Sciatic nerve (tissue), 2 donors: ENCODE data around the gene SLC44A5. TPM values are rescaled to one million over a fixed set of nuclear protein-coding genes. Genes with fewer than 3 reads are reported as not detected.
"Not testable (repeated sequence)": the region's sequence is repeated elsewhere in the genome, so short reads cannot be mapped to it uniquely, and the experiment has no call there.

Experiments used
- ATAC-seq: fragments of 200-7000 bp; cut with Tn5 transposase; one replicate; pipeline ENCODE4 v1.9.1; 2020; ENCODE audit warnings: mild to moderate bottlenecking, moderate library complexity
- DNase-seq: peaks from one replicate; pipeline ENCODE4 v3.0.0-alpha.2; 2020; ENCODE audit warnings: low spot score
- intact Hi-C: fragments of 100-400 bp; cut with DNase I; formaldehyde crosslinking; loops from one replicate; pipeline ENCODE4 v1.14.2; 2022
- total RNA-seq: library from RNA; stranded (reverse); fragmentation: NEBNext Ultra II Directional; extraction: Animal tissue kit (Norgen Biotek cat#: 25700); gene quantifications from one replicate; pipeline ENCODE4 v1.2.1, GENCODE V29; 2021
- donor health status: DM: no; HTN: no; CAD: no.
- donor health status: DM: no; HTN: no; CAD: no.

The SLC44A5 gene
- total RNA-seq, 1 donor from 2014 or later: 0.31 TPM

DNA sequence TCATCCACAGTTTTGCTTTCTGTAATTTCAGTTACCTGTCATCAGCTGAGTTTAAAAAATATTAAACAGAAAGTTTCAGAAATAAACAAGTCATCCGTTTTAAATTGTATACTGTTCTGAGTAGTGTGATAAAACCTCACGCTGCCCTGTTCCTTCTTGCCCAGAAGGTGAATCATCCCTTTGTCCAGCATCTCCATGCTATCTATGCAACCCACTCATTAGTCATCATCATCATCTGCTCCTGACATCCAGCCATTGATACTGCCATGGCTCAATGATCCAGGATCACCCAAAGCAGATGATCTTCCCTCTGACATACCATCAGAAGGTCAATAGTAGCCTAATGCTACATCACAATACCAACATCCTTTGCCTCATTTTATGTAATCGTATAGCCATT lies 198.3 kb downstream of the SLC44A5 start:
- no peak for DNase-seq
- no peak for ATAC-seq
- intact Hi-C loops: no loop called here

GRCh38 chr1:75404681-75405080 lies 206.2 kb downstream of the SLC44A5 start:
- DNase-seq, ATAC-seq, intact Hi-C loops: not testable (repeated sequence)

DNA sequence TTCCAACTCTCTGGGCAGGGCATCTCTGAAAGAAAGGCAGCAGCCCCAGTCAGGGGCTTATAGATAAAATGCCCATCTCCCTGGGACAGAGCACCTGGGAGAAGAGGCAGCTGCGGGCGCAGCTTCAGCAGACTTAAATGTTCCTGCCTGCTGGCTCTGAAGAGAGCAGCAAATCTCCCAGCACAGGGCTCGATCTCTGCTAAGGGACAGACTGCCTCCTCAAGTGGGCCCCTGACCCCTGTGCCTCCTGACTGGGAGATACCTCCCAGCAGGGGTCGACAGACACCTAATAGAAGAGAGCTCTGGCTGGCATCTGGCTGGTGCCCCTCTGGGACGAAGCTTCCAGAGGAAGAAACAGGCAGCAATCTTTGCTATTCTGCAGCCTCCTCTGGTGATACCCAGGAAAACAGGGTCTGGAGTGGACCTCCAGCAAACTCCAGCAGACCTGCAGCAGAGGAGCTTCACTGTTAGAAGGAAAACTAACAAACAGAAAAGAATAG lies 207.7 kb downstream of the SLC44A5 start:
- ATAC-seq, intact Hi-C loops, DNase-seq: not testable (repeated sequence)

DNA sequence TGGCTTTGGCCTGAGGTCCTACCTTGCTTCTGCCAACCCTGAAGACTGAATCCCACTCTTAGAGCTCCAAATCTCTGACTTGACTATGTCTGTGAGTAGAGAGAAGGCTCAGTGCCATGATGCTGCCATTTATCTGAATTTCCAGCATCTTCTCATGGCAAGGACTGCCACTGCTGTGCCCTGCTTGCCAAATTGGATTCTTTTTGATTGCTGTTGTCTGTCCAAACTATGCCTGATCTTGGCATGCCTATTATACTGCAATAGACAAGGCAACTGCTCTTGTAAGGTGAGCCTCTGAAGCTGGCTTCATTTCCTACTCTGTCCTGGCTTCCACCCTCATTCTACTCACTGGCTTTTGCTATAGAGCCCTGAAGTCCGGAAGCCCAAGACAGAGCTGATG lies 210.2 kb downstream of the SLC44A5 start:
- intact Hi-C loops: no loop called here
- no peak for DNase-seq
- no peak for ATAC-seq

DNA sequence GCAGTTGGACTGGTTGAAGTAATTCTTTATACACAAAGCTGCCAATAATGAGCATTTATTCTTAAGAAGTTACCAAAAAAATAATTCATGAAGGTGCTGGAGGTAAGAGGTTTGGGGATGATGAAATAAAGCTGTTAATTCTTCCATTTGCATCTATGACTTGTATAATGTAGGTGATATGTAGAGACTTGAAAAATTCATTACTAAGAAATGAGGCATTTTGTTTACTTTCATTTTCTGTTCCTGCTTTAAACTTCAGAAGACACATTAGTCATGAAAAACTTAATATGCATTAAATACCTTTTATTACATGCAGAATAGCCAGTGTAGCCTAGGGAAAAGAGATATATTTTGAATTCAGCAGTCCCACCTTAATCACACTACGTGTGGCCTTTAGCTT lies 214.2 kb downstream of the SLC44A5 start:
- ATAC-seq (no peak), DNase-seq (no peak)
- intact Hi-C loops: no loop called here

- ATAC-seq: no peak
- intact Hi-C loops: no loop called here
Measured at GRCh38 chr1:75396260-75396659, 214.7 kb downstream of the SLC44A5 start.

GRCh38 chr1:75394386-75395139 lies 216.4 kb downstream of the SLC44A5 start:
- intact Hi-C loops: no loop called here
- DNase-seq (no peak), ATAC-seq (no peak)

More at GRCh38 chr1:75396260-75396659, 214.7 kb downstream of the SLC44A5 start:
- DNase-seq: no peak

DNA sequence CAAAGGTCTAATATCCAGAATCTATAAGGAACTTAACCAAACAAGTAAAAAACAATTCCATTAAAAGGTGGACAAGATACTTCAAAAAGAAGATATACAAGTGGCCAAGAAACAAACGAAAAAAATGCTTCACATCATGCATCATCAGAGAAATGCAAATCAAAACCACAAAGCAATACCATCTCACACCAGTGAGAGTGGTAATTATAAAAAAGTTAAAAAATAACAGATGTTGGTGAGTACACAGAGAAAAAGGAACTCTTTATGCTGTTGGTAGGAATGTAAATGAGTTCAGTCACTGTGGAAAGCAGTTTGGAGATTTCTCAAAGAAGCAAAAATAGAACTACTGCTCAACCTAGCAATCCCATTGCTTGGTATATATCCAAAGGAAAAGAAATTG lies 218.6 kb downstream of the SLC44A5 start:
- ATAC-seq (no peak), DNase-seq (no peak)
- intact Hi-C loops: no loop called here

DNA sequence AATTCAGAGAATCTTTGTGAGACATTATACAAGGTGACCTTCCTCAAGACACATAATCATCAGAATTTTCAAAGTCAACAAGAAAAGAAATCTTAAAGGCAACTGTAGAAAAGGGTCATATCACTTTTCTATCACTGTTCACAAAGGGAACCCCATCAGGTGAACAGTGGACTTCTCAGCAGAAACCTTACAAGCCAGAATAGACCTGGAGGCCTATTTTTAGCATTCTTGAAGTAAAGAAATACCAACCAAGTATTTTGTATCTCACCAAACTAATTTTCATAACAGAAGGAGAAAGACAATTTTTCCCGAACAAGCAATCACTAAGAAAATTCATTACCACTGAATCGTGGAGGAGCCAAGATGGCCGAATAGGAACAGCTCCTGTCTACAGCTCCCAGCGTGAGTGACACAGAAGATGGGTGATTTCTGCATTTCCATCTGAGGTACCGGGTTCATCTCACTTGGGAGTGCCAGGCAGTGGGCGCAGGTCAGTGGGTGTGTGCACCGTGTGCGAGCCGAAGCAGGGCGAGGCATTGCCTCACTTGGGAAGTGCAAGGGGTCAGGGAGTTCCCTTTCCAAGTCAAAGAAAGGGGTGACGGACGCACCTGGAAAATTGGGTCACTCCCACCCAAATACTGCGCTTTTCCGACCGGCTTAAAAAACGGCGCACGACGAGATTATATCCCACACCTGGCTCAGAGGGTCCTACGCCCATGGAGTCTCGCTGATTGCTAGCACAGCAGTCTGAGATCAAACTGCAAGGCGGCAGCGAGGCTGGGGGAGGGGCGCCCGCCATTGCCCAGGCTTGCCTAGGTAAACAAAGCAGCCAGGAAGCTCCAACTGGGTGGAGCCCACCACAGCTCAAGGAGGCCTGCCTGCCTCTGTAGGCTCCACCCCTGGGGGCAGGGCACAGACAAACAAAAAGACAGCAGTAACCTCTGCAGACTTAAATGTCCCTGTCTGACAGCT lies 235.2 kb downstream of the SLC44A5 start:
- ATAC-seq, DNase-seq, intact Hi-C loops: not testable (repeated sequence)

- ATAC-seq: no peak
- DNase-seq: no peak
- intact Hi-C loops: no loop called here
Measured at GRCh38 chr1:75373542-75374159, 237.3 kb downstream of the SLC44A5 start.

GRCh38 chr1:75366595-75366994 lies 244.3 kb downstream of the SLC44A5 start:
- intact Hi-C loops: no loop called here
- ATAC-seq (no peak), DNase-seq (no peak)

DNA sequence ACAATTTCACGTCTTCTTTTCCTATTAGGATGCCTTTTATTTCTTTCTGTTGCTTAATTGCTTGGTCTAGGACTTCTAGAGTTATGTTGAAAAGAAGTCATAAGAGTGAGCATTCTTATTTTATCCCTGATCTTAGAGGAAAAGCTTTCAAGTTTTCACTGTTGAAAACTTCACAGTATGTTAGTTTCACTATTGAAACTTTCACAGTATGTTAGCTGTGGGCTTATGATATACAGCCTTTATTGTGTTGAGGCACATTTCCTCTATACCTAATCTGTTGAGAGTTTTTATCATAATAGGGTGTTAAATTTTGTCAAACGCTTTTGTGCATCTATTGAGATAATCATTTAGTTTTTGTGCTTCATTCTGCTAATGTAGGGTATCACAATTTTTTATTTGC lies 249.7 kb downstream of the SLC44A5 start:
- DNase-seq: no peak
- intact Hi-C loops: no loop called here

DNA sequence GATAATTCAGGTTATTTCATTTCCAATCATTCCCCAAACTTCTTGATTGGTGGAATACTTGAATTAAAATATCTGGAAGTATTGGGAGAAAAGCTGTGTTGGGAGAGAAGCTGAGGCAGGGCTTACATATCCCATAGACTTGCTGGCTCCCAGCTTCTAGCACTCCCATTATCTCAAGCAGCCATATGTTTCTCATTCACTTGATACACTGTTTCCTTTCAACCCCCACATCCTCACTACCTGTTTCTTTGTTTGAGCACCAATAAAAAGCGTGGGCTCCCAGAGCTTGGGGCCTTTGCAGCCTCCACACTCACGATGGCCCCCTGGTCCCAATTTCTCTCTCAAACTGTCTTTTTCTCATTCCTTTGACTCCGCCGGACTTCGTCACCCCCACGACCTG lies 256.6 kb downstream of the SLC44A5 start:
- DNase-seq, ATAC-seq, intact Hi-C loops: not testable (repeated sequence)

More for the DNA sequence above, 249.7 kb downstream of the SLC44A5 start:
- ATAC-seq: no peak

- intact Hi-C loops: no loop called here
Measured at GRCh38 chr1:75353051-75353450, 257.9 kb downstream of the SLC44A5 start.

DNA sequence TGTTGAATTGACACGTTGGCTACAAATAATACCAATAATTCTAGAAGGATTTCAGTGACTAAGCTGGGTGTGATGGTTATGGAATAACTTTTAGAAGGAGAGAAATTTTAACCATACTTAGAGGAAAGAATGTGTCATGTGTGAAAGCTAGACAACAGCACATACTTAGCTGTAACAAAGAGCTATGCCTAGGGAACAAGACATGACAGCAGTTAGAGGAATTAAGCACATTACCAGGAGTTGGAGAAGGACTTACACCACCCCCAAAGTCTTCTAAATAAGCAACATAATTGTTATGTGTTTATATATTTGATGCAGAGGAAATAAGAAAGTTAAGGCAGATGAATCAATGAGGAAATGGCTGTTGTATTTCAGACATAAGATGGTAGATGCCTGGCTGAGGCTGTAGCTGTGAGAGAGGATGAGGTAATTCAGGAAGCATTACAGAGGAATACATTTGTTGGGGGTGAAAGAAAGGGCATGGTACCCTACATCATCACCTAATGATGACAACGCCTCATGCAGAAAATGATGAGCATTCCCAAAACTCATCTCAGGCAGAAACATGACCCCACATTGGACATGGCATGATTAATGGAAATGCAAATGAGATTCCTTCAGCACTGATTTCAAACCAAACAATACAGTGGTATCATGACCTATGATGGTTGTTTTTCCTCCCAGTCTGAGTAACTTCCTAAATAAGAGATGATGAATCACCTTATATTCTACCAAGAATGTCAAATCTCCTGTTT lies 265.2 kb downstream of the SLC44A5 start:
- ATAC-seq: no peak
- intact Hi-C loops: no loop called here
- no peak for DNase-seq

More at GRCh38 chr1:75353051-75353450, 257.9 kb downstream of the SLC44A5 start:
- DNase-seq: no peak
- no peak for ATAC-seq

DNA sequence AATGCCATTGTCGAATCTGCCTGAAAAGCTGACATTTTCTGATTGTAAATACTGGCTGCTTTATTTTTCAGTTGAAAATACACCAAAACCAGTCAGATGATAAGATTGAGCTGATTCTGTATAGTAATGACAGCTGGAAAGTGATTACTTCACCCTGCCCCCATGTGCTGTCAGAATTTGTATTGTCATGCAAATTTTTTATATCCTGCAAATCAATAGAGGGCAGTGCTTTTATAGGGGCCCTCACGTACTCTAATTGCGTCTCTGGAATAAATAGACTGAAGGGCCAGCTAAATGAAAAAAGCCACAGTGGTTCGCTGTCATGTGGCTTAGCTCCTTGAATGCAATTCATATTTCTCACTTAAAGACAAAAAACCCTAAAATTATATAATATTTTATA lies 268.1 kb downstream of the SLC44A5 start:
- no peak for DNase-seq
- ATAC-seq: no peak
- intact Hi-C loops: no loop called here

GRCh38 chr1:75341537-75341936 lies 269.4 kb downstream of the SLC44A5 start:
- DNase-seq (no peak), ATAC-seq (no peak)
- intact Hi-C loops: no loop called here

- ATAC-seq (no peak), DNase-seq (no peak)
- intact Hi-C loops: no loop called here
Measured at GRCh38 chr1:75338616-75339483, 272.1 kb downstream of the SLC44A5 start.
